ENCODE results near the gene ODAM.
"Not testable (repeated sequence)": the region's sequence is repeated elsewhere in the genome, so short reads cannot be mapped to it uniquely, and the experiment has no call there.

ODAM gene

GRCh38 chr4:70225824-70226223, 30.3 kb downstream of the ODAM start, which contains the start of gene FDCSP:
TSS of gene FDCSP (plus strand) at chr4:70226124. CDS start at chr4:70231195, 5,071 bp downstream.
- no peak for FAIRE-seq

GRCh38 chr4:70236125-70236524, 40.6 kb downstream of the ODAM start:
- FAIRE-seq, result no peak

GRCh38 chr4:70239131-70239883, 43.8 kb downstream of the ODAM start:
- no peak for FAIRE-seq

- FAIRE-seq, result no peak
Measured at GRCh38 chr4:70239884-70240591, 44.5 kb downstream of the ODAM start.

- FAIRE-seq, result not testable (repeated sequence)
Measured at GRCh38 chr4:70242297-70242696, 46.8 kb downstream of the ODAM start, which contains the start of gene CSN3. TSS of gene CSN3 (plus strand) at chr4:70242597. CDS start at chr4:70244820, 2,223 bp downstream.

- FAIRE-seq, result no peak
Measured at GRCh38 chr4:70243091-70243490, 47.6 kb downstream of the ODAM start.

DNA sequence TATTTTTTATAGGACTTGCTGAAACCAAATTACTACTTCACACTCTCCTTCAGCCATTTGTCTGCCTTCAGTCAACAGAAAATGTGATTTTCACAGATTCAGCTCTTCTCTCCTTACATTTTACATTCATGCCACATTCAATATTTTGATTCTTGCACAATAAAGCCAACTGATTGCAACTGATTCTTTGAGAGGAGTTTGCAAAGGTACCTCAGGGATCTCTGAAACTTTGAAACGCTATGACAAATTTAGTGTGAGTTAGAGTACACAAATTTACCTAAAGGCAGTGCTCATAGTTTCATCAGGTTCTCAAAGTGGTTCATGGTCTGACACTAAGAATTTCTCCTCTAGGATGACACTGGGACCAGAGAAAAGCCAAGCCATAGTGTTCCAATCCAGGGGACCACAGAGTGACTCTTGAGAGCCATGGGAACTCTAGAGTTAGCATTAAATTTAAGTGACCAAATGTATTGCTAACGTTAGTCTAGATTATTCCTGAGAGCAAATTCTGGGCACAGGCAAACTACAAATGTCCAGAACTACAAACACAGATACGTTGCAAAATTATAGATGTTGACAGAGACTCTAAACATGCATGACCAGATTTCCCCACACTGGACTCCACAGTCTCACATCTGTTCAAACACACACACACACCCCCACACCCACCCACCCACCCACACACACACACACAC, 55.9 kb downstream of the ODAM start:
- FAIRE-seq, result no peak

DNA sequence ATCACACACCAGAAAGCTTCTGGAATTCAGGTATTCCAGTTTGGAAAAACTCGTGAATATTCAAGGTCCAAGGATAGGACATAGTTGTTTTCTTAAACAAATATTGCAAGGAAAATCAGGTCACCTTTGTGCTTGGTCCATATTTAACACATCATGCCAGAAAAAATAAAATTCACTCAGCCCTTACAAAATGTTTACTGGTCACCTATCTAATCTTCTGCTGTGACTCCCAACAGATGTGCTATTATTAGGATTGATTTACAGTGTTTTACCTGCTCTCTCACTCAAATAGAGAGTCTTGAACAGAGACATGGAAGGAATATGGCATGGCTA, 56.4 kb downstream of the ODAM start:
- FAIRE-seq, result no peak

Data from endometrium (tissue), 2 donors.